CD4-positive, alpha-beta T cell (primary cell): Measurements from ENCODE around the gene NSD2. TPM values are rescaled to one million over a fixed set of nuclear protein-coding genes. Genes with fewer than 3 reads are reported as not detected.
A peak's percentile ranks its signal among the peaks of the same experiment; 100 is the strongest.

Experiments used
- ATAC-seq: fragments of 200-7000 bp; cut with Tn5 transposase; one replicate; pipeline ENCODE4 v1.10.0; 2022; ENCODE audit warnings: mild to moderate bottlenecking; ENCODE audit not compliant: poor library complexity
- CTCF ChIA-PET: fragments of 350-600 bp; sonication (Branson Sonifier 250); formaldehyde crosslinking; loops from one replicate; lab custom pipeline; 2021; ENCODE audit warnings: antibody characterized with exemption, inconsistent platforms; lab: Charles Lee
- POLR2A ChIA-PET: fragments of 350-600 bp; sonication (Branson Sonifier 250); formaldehyde crosslinking; loops from one replicate; lab custom pipeline; 2021; ENCODE audit warnings: antibody characterized with exemption, inconsistent platforms; lab: Charles Lee
- DNase-seq, 14 experiments: peaks; one replicate each; pipeline ENCODE4 v3.0.0-alpha.2; 2013 to 2020; ENCODE audit warnings: mixed read lengths in 2 of 14
- H3K27ac ChIP-seq, 2 donors: one replicate each; pipeline versions ENCODE4 v1.5.1 to v1.7.0; 2013; ENCODE audit warnings: low read length in 2 of 2, low read depth in 1 of 2, mild to moderate bottlenecking in 1 of 2
- H3K27me3 ChIP-seq, 2 experiments: 1 replicate in 1 of 2; 2 replicates in 1 of 2; pipeline versions ENCODE4 v1.6.1 to v1.7.0; 2013; ENCODE audit warnings: low read length in 2 of 2, control low read depth in 1 of 2, mild to moderate bottlenecking in 1 of 2, moderate library complexity in 1 of 2; ENCODE audit not compliant: insufficient read depth in 2 of 2, control insufficient read depth in 1 of 2
- H3K36me3 ChIP-seq: one replicate; pipeline ENCODE4 v1.6.1; 2013; ENCODE audit warnings: low read length, control low read depth; ENCODE audit not compliant: insufficient read depth
- H3K4me1 ChIP-seq: one replicate; pipeline ENCODE4 v1.6.1; 2013; ENCODE audit warnings: low read length, control low read depth; ENCODE audit not compliant: insufficient read depth
- H3K4me3 ChIP-seq: one replicate; pipeline ENCODE4 v1.5.1; 2013; ENCODE audit warnings: mild to moderate bottlenecking, low read length, moderate library complexity
- H3K9me3 ChIP-seq, 2 experiments: 1 replicate in 1 of 2; 2 replicates in 1 of 2; pipeline versions ENCODE4 v1.6.1 to v1.7.0; 2013; ENCODE audit warnings: low read length in 2 of 2, mild to moderate bottlenecking in 2 of 2, control low read depth in 1 of 2, moderate library complexity in 1 of 2; ENCODE audit not compliant: control insufficient read depth in 1 of 2, insufficient read depth in 1 of 2
- H3K27ac Mint-ChIP-seq: one replicate; pipeline ENCODE4 v1.8.0; 2020; ENCODE audit warnings: mixed read lengths
- H3K27me3 Mint-ChIP-seq: one replicate; pipeline ENCODE4 v1.8.0; 2021; ENCODE audit warnings: mixed read lengths
- H3K36me3 Mint-ChIP-seq: one replicate; pipeline ENCODE4 v1.8.0; 2021; ENCODE audit warnings: low read depth, mixed read lengths
- H3K4me1 Mint-ChIP-seq: one replicate; pipeline ENCODE4 v1.8.0; 2021; ENCODE audit warnings: low read depth, mixed read lengths
- H3K4me3 Mint-ChIP-seq: one replicate; pipeline ENCODE4 v1.8.0; 2020; ENCODE audit warnings: mild to moderate bottlenecking, mixed read lengths
- H3K9me3 Mint-ChIP-seq: one replicate; pipeline ENCODE4 v1.8.0; 2020; ENCODE audit warnings: mixed read lengths
- CTCF ChIP-seq: fragments of 200-600 bp; IDR thresholded peaks from one replicate; pipeline ENCODE4 v1.8.0; 2022; ENCODE audit warnings: antibody characterized with exemption, mild to moderate bottlenecking
- intact Hi-C, 2 experiments: fragments of 100-400 bp; cut with DNase I in 1 of 2; cut with micrococcal nuclease in 1 of 2; formaldehyde crosslinking; loops; one replicate each; pipeline versions ENCODE4 v1.15.1 to v1.9.0; 2023 to 2025; cut with DNase I, micrococcal nuclease
- total RNA-seq, 174 experiments: library from RNA in 2 of 174; stranded (reverse) in 2 of 174; gene quantifications; one replicate each; pipeline ENCODE4 v1.2.3 and lab custom pipeline; 2021 to 2026

The NSD2 gene
- total RNA-seq, 2 experiments from 2014 or later, result 42.4 to 45.8 TPM

GRCh38 chr4:1873291-1873690 lies 2.1 kb downstream of the NSD2 start:
- CTCF ChIA-PET, result interaction anchor here (2.0 kb wide), 1 partner anchor 26 kb away, joined by 8 read pairs; no protein-coding TSS in a partner anchor
- H3K4me1 ChIP-seq, result peaks cover 33% of the 10 kb centered on the region
- POLR2A ChIA-PET, result interaction anchor here (1.5 kb wide), 1 partner anchor 26 kb away, joined by 7 read pairs; no protein-coding TSS in a partner anchor
- Mint-ChIP-seq H3K27ac (peak overlapping the region; percentile 89), H3K36me3 (peaks cover 9% of the 10 kb centered on the region), H3K27me3 (peaks cover 5% of the 10 kb centered on the region), H3K4me1 (peaks cover 45% of the 10 kb centered on the region), H3K9me3 (no peaks in the 10 kb centered on the region), H3K4me3 (peak overlapping the region; percentile 89)
- H3K4me3 ChIP-seq, result peak overlapping the region; percentile 63
- peak overlapping the region in 1 of 2 donors; percentile 43 for H3K27ac ChIP-seq
- no peaks in the 10 kb centered on the region for H3K27me3 ChIP-seq
- TF ChIP-seq CTCF, result no peak
- no peak for ATAC-seq
- intact Hi-C loops, result loop anchor here in 1 of 2 experiments (5.0 kb wide), 1 partner anchor 134 kb away; the partner anchor contains the start of gene NELFA
- DNase-seq, result no peak
- H3K36me3 ChIP-seq, result no peaks in the 10 kb centered on the region
- H3K9me3 ChIP-seq, result no peaks in the 10 kb centered on the region

GRCh38 chr4:1873776-1874175 lies 2.6 kb downstream of the NSD2 start:
- peak overlapping the region; percentile 89 for H3K27ac Mint-ChIP-seq
- intact Hi-C loops, result loop anchor here in 1 of 2 experiments (5.0 kb wide), 1 partner anchor 134 kb away; the partner anchor contains the start of gene NELFA
- Histone ChIP-seq H3K27ac (no peak overlapping the region), H3K27me3 (no peaks in the 10 kb centered on the region), H3K4me1 (peaks cover 38% of the 10 kb centered on the region), H3K4me3 (no peak overlapping the region), H3K36me3 (no peaks in the 10 kb centered on the region), H3K9me3 (no peaks in the 10 kb centered on the region)
- ChIA-PET POLR2A (no interaction called here), CTCF (interaction anchor here (2.0 kb wide), 1 partner anchor 26 kb away, joined by 8 read pairs; no protein-coding TSS in a partner anchor)
- peaks cover 5% of the 10 kb centered on the region for H3K27me3 Mint-ChIP-seq
- H3K4me3 Mint-ChIP-seq, result peak overlapping the region; percentile 22
- peaks cover 9% of the 10 kb centered on the region for H3K36me3 Mint-ChIP-seq
- no peak for TF ChIP-seq CTCF
- H3K9me3 Mint-ChIP-seq, result no peaks in the 10 kb centered on the region
- no peak for ATAC-seq
- DNase-seq, result no peak
- peaks cover 45% of the 10 kb centered on the region for H3K4me1 Mint-ChIP-seq

GRCh38 chr4:1874201-1874600 lies 3.0 kb downstream of the NSD2 start:
- TF ChIP-seq CTCF, result no peak
- Mint-ChIP-seq H3K27me3 (peaks cover 5% of the 10 kb centered on the region), H3K27ac (peak overlapping the region; percentile 89), H3K4me1 (peaks cover 45% of the 10 kb centered on the region), H3K9me3 (no peaks in the 10 kb centered on the region), H3K4me3 (peak overlapping the region; percentile 22), H3K36me3 (peaks cover 9% of the 10 kb centered on the region)
- H3K27ac ChIP-seq, result no peak overlapping the region
- DNase-seq, result no peak
- no peaks in the 10 kb centered on the region for H3K9me3 ChIP-seq
- CTCF ChIA-PET, result interaction anchor here (2.0 kb wide), 1 partner anchor 25 kb away, joined by 8 read pairs; no protein-coding TSS in a partner anchor
- H3K27me3 ChIP-seq, result no peaks in the 10 kb centered on the region
- ATAC-seq, result no peak
- H3K36me3 ChIP-seq, result no peaks in the 10 kb centered on the region
- no peak overlapping the region for H3K4me3 ChIP-seq
- POLR2A ChIA-PET, result no interaction called here
- intact Hi-C loops, result loop anchor here in 1 of 2 experiments (5.0 kb wide), 1 partner anchor 133 kb away; the partner anchor contains the start of gene NELFA
- peaks cover 37% of the 10 kb centered on the region for H3K4me1 ChIP-seq
